Measurements from ENCODE around the gene CTSS.
"Not testable (repeated sequence)": the region's sequence is repeated elsewhere in the genome, so short reads cannot be mapped to it uniquely, and the experiment has no call there.

Gene CTSS

GRCh38 chr1:150772326-150772725 lies 6.7 kb upstream of the CTSS start:
- peak; percentile 22 for FAIRE-seq

GRCh38 chr1:150767704-150768103 lies 2.1 kb upstream of the CTSS start:
- not testable (repeated sequence) for FAIRE-seq

GRCh38 chr1:150765977-150766301 lies 361 bp upstream of the CTSS start:
- not testable (repeated sequence) for FAIRE-seq

DNA sequence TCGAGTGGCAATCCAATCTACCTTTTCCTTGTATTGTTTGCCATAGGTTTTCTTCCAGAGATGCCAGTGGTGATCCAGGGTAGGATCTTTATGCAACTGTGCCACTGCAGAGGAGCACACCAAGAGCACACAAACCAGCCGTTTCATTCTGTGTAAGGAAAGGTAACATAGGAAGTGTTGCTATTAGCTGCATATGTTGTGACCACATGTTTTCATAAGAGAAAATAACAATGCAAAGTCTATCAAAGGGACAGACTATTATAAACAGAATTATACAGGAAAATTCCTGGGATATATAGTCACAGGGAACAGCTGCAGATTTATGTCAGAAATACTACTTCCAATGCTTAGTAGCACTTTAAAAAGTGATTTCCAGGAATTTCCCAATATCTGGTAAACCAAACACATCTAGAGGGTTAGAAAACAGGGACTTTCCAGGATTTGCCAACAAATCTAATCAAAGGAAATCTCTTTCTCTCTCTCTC lies 919 bp downstream of the CTSS start:
- no peak for FAIRE-seq

DNA sequence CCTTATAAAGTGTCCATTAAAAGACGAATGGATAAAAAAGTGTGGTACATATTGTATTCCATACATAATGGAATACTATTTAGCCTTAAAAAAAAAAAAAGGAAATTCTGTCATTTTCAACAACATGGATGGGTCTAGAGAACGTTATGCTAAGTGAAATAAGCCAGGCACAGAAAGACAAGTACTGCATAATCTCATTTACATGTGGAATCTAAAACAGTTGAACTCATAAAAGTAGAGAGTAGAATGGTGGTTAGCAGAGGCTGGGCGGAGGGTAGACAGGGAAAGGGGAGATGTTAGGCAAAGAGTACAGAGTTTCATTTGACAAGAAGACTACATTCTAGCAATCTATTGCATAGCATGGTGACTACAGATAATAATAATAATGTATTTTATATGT lies 2.6 kb downstream of the CTSS start:
- FAIRE-seq: no peak

GRCh38 chr1:150762552-150762951 lies 3.0 kb downstream of the CTSS start:
- FAIRE-seq: no peak

GRCh38 chr1:150761801-150762200 lies 3.8 kb downstream of the CTSS start:
- FAIRE-seq: no peak

DNA sequence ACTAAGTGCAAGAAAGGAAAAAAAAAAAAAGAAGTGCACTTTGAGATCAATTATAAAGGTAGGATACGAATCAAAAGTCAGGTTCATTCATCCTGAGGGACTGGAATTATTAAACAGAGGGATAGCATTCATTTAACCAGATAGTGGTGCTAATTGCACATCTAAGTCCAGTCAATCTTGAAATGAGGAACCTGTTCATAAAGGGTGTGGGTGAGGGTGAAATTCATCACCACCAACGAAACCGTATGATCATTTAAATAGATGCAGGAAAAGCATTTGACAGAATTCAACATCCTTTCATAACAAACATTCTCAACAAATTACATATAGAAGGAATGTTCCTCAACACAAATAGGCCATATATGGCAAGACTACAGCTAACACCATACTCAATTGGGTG lies 5.6 kb downstream of the CTSS start:
- no peak for FAIRE-seq

GRCh38 chr1:150753416-150753815 lies 12.2 kb downstream of the CTSS start:
- FAIRE-seq: no peak

GRCh38 chr1:150751443-150751842 lies 14.1 kb downstream of the CTSS start:
- no peak for FAIRE-seq

DNA sequence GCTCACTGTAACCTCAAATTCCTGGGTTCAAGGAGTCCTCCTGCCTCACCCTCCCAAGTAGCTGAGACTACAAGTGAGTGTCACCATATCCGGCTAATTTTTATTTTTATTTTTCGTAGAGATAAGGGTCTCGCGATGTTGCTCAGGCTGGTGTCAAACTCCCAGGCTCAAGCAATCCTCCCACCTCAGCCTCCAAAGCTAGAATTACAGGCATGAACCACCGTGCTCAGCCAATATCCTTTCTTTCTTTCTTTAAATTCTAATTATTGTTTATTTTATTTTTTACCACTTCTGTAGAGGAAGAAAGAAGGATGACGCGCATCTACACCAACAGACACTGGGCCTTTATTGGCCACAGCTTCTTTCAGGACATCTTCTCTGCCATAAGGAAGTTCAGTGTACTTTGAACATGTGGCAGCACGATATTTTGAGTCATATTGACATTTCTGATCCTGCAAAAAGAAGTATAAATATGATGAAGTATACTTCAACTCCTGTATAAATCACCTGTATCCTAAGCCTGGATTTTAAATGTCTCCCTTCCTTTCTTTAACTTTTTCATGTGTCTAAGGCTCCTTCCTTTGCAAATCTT lies 15.8 kb downstream of the CTSS start:
- no peak for FAIRE-seq

- FAIRE-seq: no peak
Observed at GRCh38 chr1:150748878-150749719, 16.5 kb downstream of the CTSS start.

GRCh38 chr1:150730130-150730721 lies 35.4 kb downstream of the CTSS start:
- FAIRE-seq: no peak

GRCh38 chr1:150724336-150724735 lies 41.2 kb downstream of the CTSS start:
- FAIRE-seq: no peak

DNA sequence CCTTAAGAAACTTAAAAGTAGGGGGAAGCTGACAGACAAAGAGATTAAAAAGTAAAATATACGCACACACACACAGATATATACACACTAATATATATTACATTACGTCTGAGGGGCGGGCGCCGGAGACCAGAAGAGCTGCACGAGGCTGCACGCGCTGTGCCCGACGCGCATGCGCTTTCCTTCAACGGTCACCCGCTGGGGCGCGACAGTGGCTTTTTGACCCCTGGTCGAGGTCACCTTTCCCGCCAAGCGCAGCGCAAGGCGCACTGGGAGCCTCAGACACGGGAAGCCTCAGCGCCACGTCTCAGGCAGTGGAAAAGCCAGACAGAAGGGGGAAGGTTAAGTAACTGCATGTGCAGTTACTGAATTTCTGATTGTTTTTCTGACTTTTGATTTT lies 44.9 kb downstream of the CTSS start, which contains the start of gene HORMAD1:
Gene HORMAD1, minus strand, starts transcription at position 193 of the 400 bp plus-strand sequence. CDS start 1,390 bp downstream, outside the sequence.
- no peak for FAIRE-seq

DNA sequence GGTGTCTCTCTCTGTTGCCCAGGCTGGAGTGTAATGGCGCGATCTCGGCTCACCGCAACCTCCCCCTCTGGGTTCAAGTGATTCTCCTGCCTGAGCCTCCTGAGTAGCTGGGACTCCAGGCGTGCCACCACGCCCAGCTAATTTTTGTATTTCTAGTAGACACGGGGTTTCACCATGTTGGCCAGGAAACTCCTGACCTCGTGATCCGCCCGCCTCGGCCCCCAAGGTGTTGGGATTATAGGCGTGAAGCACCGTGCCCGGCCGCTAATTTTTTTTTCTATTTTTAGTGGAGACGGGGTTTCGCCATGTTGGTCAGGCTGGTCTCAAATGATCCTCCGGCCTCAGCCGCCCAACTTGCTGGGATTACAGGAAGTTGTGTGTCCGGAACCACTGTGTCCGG lies 45.5 kb downstream of the CTSS start:
- no peak for FAIRE-seq

GRCh38 chr1:150718225-150718891 lies 47.2 kb downstream of the CTSS start:
- FAIRE-seq: no peak

DNA sequence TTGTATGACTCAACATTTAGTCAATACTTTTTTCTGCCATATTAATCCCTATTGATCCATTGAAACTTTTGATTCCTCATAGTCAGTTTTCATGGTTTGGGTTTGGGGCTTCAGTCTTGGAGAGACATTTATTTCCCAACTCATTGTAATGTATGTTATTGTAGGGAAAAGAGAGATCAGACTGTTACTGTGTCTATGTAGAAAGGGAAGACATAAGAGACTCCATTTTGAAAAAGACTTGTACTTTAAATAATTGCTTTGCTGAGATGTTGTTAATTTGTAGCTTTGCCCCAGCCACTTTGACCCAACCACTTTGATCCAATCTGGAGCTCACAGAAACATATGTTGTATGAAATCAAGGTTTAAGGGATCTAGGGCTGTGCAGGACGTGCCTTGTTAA lies 56.5 kb downstream of the CTSS start:
- not testable (repeated sequence) for FAIRE-seq

DNA sequence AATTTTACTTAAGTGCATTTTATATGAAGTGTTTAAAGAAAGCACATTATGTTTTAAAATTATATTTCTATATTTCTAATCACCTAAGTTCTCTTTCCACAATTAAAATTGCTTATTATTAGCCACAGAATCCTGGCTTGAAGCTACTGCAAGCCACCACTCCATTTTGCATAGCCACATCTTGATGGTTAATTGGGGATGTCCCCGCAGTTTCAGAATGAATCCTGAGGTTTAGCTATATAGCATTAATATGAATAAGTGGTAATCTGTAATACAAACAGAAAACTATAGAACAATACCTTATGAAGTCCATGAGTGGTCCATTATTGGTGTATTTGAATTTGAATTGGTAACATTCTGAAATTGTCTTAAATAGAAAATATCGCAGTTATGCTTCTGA lies 57.0 kb downstream of the CTSS start:
- no peak for FAIRE-seq

- FAIRE-seq: no peak
Observed at GRCh38 chr1:150706091-150706490, 59.5 kb downstream of the CTSS start.

GRCh38 chr1:150703427-150703826 lies 62.2 kb downstream of the CTSS start:
- no peak for FAIRE-seq

- FAIRE-seq: peak; percentile 100
Observed at GRCh38 chr1:150696995-150697927, 68.3 kb downstream of the CTSS start, which contains the start of gene GOLPH3L. Gene GOLPH3L, minus strand, starts transcription at chr1:150697154. Its CDS starts 2,316 bp downstream, at chr1:150694838.
